Esophagus squamous epithelium (tissue), 5 donors: ENCODE data around the gene TECR. TPM values are rescaled to one million over a fixed set of nuclear protein-coding genes. Genes with fewer than 3 reads are reported as not detected.

Source experiments
- DNase-seq: peaks from one replicate; lab custom pipeline; 2025; lab: John Stamatoyannopoulos, UW
- H3K27ac ChIP-seq, 4 donors: fragments of 200-600 bp; sonication (generic); one replicate each; pipeline ENCODE4 v1.5.1; 2016 to 2019; ENCODE audit warnings: mild to moderate bottlenecking in 1 of 4
- H3K27me3 ChIP-seq, 4 donors: fragments of 200-600 bp; sonication (generic); 1 replicate in 3 of 4; 2 replicates in 1 of 4; pipeline versions ENCODE4 v1.5.1 to v1.6.0; 2017 to 2021; ENCODE audit warnings: antibody characterized with exemption in 1 of 4
- H3K36me3 ChIP-seq, 3 donors: fragments of 200-600 bp; sonication (generic); one replicate each; pipeline ENCODE4 v1.5.1; 2016 to 2019
- H3K4me1 ChIP-seq, 3 donors: fragments of 200-600 bp; sonication (generic); one replicate each; pipeline ENCODE4 v1.5.1; 2017 to 2019
- H3K4me3 ChIP-seq, 4 donors: fragments of 200-600 bp; sonication (generic); 1 replicate in 3 of 4; 2 replicates in 1 of 4; pipeline ENCODE4 v1.5.1; 2016 to 2019; ENCODE audit warnings: mild to moderate bottlenecking in 2 of 4, moderate library complexity in 1 of 4
- H3K9me3 ChIP-seq, 3 donors: fragments of 200-600 bp; sonication (generic); one replicate each; pipeline ENCODE4 v1.5.1; 2016 to 2019
- POLR2A ChIP-seq, 4 donors: fragments of 450-650 bp; IDR thresholded peaks; one replicate each; pipeline ENCODE4 v1.6.1; 2017; ENCODE audit warnings: antibody characterized with exemption in 4 of 4, mild to moderate bottlenecking in 4 of 4, moderate library complexity in 3 of 4
- WGBS, 2 donors: methylation state at CpG; one replicate each; pipeline ENCODE4 v1.1.5; 2018; 5-methylcytosine and 5-hydroxymethylcytosine counted together
- intact Hi-C: fragments of 100-400 bp; cut with DNase I; formaldehyde crosslinking; loops from one replicate; pipeline ENCODE4 v1.15.0; 2022
- small RNA-seq, 4 donors: library from RNA; depleted of rRNA; stranded (forward); fragments of <200 nt; gene quantifications; one replicate each; pipeline ENCODE3, GENCODE V24; 2016
- total RNA-seq, 4 donors: library from RNA; depleted of rRNA; stranded (reverse); fragments of >200 nt; gene quantifications; one replicate each; pipeline ENCODE4 v1.1.0, GENCODE V29; 2016
- TF ChIP-seq, protein P1 (sequence below), 6 experiments: fragments of 450-650 bp in 4 of 6; fragments of 200-600 bp in 2 of 6; sonication (generic) in 2 of 6; IDR thresholded peaks; one replicate each; pipeline ENCODE4 v1.5.1; 2016 to 2019; ENCODE audit warnings: antibody characterized with exemption in 6 of 6, mild to moderate bottlenecking in 4 of 6, moderate library complexity in 4 of 6
- donor health status: DM: yes; HTN: yes; CAD: no.

Gene TECR
- total RNA-seq, 4 donors from 2014 or later = 130 to 290 (median 190) TPM

DNA sequence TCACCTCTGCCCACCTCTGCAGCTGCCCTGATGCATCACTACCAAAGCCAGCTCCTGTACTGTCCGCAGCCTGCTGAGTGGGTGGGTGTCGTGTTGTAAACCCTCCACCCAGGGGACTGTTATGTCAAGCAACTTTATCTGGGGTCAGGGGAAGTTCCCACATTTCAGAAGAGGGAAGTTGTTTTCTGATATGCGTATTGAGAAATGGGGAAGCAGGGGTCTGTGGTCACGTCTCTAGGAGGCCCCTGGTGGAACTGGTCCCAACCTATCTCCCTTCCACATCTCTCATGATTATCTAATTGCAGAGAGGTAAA, 84.7 kb downstream of the TECR start:
- no peaks in the 10 kb centered on the region for H3K27me3 ChIP-seq
- no peak for DNase-seq
- intact Hi-C loops = no loop called here
- no peaks in the 10 kb centered on the region for H3K4me1 ChIP-seq
- H3K4me3 ChIP-seq = no peak overlapping the region
- no peak overlapping the region for H3K27ac ChIP-seq
- peaks cover 0 to 3% (median 0%) of the 10 kb centered on the region in 3 donors for H3K9me3 ChIP-seq
- no peak for TF ChIP-seq POLR2A (IDR thresholded peaks at IDR 0.05)
- TF ChIP-seq, protein P1, sequence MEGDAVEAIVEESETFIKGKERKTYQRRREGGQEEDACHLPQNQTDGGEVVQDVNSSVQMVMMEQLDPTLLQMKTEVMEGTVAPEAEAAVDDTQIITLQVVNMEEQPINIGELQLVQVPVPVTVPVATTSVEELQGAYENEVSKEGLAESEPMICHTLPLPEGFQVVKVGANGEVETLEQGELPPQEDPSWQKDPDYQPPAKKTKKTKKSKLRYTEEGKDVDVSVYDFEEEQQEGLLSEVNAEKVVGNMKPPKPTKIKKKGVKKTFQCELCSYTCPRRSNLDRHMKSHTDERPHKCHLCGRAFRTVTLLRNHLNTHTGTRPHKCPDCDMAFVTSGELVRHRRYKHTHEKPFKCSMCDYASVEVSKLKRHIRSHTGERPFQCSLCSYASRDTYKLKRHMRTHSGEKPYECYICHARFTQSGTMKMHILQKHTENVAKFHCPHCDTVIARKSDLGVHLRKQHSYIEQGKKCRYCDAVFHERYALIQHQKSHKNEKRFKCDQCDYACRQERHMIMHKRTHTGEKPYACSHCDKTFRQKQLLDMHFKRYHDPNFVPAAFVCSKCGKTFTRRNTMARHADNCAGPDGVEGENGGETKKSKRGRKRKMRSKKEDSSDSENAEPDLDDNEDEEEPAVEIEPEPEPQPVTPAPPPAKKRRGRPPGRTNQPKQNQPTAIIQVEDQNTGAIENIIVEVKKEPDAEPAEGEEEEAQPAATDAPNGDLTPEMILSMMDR (IDR thresholded peaks at IDR 0.05) = no peak
- WGBS, 2 donors = 57 to 78% methylated on average over 2 to 4 of the region's 4 CpGs
- H3K36me3 ChIP-seq = no peaks in the 10 kb centered on the region

Small RNA genes lying within 50 kb of the gene (small RNA-seq; reads per million reads assigned to genes)
- 0 reads per million in 4 donors for gene RN7SL842P
- gene SNRPGP15 = 0 to 0.15 (median 0) reads per million in 4 donors

Other genes starting within 250 kb of the TECR start
- gene ADGRE5, start 148.2 kb upstream of the TECR start, total RNA-seq = 10 to 100 TPM in 2 of 4 donors, 1 to 10 TPM in 2; 5.6 to 23.7 (median 11.1) TPM
- gene DDX39A, start 110.3 kb upstream of the TECR start, total RNA-seq = 100 to 1,000 TPM in 1 of 4 donors, 10 to 100 TPM in 3; 59.2 to 144 (median 88.4) TPM
- gene PKN1, start 96.3 kb upstream of the TECR start, total RNA-seq = 10 to 100 TPM in 2 of 4 donors, 1 to 10 TPM in 2; 6.1 to 38.3 (median 21.0) TPM
- gene PTGER1, start 54.2 kb upstream of the TECR start, total RNA-seq = 1 to 10 TPM in 1 of 4 donors, under 1 TPM in 2, not detected in 1; 0.31 to 1.3 (median 0.38) TPM
- 100 to 1,000 TPM; 147 to 432 (median 243) TPM for gene GIPC1, start 33.5 kb upstream of the TECR start, total RNA-seq
- gene DNAJB1, start 11.2 kb upstream of the TECR start, total RNA-seq = 100 to 1,000 TPM; 182 to 294 (median 224) TPM
- 100 to 1,000 TPM; 262 to 379 (median 295) TPM for gene NDUFB7, start 42.5 kb downstream of the TECR start, total RNA-seq
- gene CLEC17A, start 53.5 kb downstream of the TECR start, total RNA-seq = not detected
- gene ADGRE3, start 145.2 kb downstream of the TECR start, total RNA-seq = under 1 TPM in 1 of 4 donors, not detected in 3; 0.29 TPM
- 10 to 100 TPM in 1 of 4 donors, 1 to 10 TPM in 3; 1.1 to 20.2 (median 3.9) TPM for gene ZNF333, start 160.5 kb downstream of the TECR start, total RNA-seq
- 1 to 10 TPM in 3 of 4 donors, under 1 TPM in 1; 0.49 to 5.8 (median 4.0) TPM for gene ADGRE2, start 249.0 kb downstream of the TECR start, total RNA-seq